OCI-LY7 (cell line): ENCODE measurements around the gene XPO1. TPM values are rescaled to one million over a fixed set of nuclear protein-coding genes. Genes with fewer than 3 reads are reported as not detected.

ENCODE experiments used
- BruUV-seq: library from RNA; stranded (reverse); fragments of 400-500 nt; replicated peaks from 2 replicates; lab custom pipeline; 2021; lab: Mats Ljungman, UMichigan
- CTCF ChIA-PET: fragments of 300-600 bp; sonication (Branson Sonifier 250); formaldehyde crosslinking; loops from one replicate; lab custom pipeline; 2022; ENCODE audit warnings: antibody characterized with exemption; ENCODE audit not compliant: unreplicated experiment; lab: Charles Lee
- POLR2A ChIA-PET: fragments of 300-600 bp; sonication (Branson Sonifier 250); formaldehyde crosslinking; loops from one replicate; lab custom pipeline; 2022; ENCODE audit warnings: antibody characterized with exemption; lab: Charles Lee
- DNase-seq: peaks from one replicate; pipeline ENCODE4 v3.0.0-alpha.2; 2015; ENCODE audit warnings: low spot score
- H2AFZ ChIP-seq: fragments of 200-600 bp; sonication (generic), shearing (Covaris generic); 2 replicates; pipeline ENCODE4 v1.6.1; 2014; ENCODE audit warnings: mild to moderate bottlenecking, antibody characterized with exemption, low read length, moderate library complexity
- H3K27ac ChIP-seq: fragments of 200-600 bp; sonication (generic); 2 replicates; pipeline ENCODE4 v1.5.1; 2014; ENCODE audit warnings: mixed run types, low read depth, mild to moderate bottlenecking, moderate library complexity, low read length, inconsistent platforms; ENCODE audit not compliant: poor library complexity, severe bottlenecking
- H3K36me3 ChIP-seq: fragments of 200-600 bp; sonication (generic); 2 replicates; pipeline ENCODE4 v1.6.1; 2014; ENCODE audit warnings: mild to moderate bottlenecking, antibody characterized with exemption, low read length, moderate library complexity, mixed read lengths; ENCODE audit not compliant: insufficient read depth
- H3K4me1 ChIP-seq: fragments of 200-600 bp; sonication (generic); 2 replicates; pipeline ENCODE4 v1.5.1; 2014; ENCODE audit warnings: mild to moderate bottlenecking, low read length; ENCODE audit not compliant: insufficient read depth, poor library complexity, severe bottlenecking
- H3K4me2 ChIP-seq: fragments of 200-600 bp; sonication (generic); 2 replicates; pipeline ENCODE4 v1.6.1; 2014; ENCODE audit warnings: mild to moderate bottlenecking, low read length
- H3K4me3 ChIP-seq: fragments of 200-600 bp; sonication (generic); 2 replicates; pipeline ENCODE4 v1.5.1; 2014; ENCODE audit warnings: mild to moderate bottlenecking, low read depth, low read length; ENCODE audit not compliant: poor library complexity, severe bottlenecking
- H3K79me2 ChIP-seq: fragments of 200-600 bp; sonication (generic); 2 replicates; pipeline ENCODE4 v1.6.1; 2016; ENCODE audit warnings: low read depth, mild to moderate bottlenecking, low read length, moderate library complexity, mixed read lengths; ENCODE audit not compliant: insufficient read depth
- H3K9me2 ChIP-seq: fragments of 200-600 bp; sonication (generic); 2 replicates; pipeline ENCODE4 v1.6.1; 2016; ENCODE audit warnings: mild to moderate bottlenecking, low read length, mixed read lengths; ENCODE audit not compliant: insufficient read depth
- H3K9me3 ChIP-seq: fragments of 200-600 bp; sonication (generic); 2 replicates; pipeline ENCODE4 v1.6.1; 2014; ENCODE audit warnings: mild to moderate bottlenecking, mixed run types, low read length, mixed read lengths
- H4K20me1 ChIP-seq: fragments of 200-600 bp; sonication (generic); 2 replicates; pipeline ENCODE4 v1.6.1; 2014; ENCODE audit warnings: mild to moderate bottlenecking, antibody characterized with exemption, low read length, moderate library complexity, mixed read lengths; ENCODE audit not compliant: insufficient read depth
- EZH2phosphoT487 ChIP-seq: fragments of 200-600 bp; sonication (generic); IDR thresholded peaks from 2 replicates; pipeline ENCODE4 v1.6.1; 2018; ENCODE audit warnings: low read depth, borderline replicate concordance, mild to moderate bottlenecking, mixed run types, antibody characterized with exemption, low read length, moderate library complexity, mixed read lengths
- intact Hi-C: fragments of 100-400 bp; cut with micrococcal nuclease; formaldehyde crosslinking; loops from one replicate; pipeline ENCODE4 v1.10.0; 2022; ENCODE audit not compliant: unreplicated experiment
- total RNA-seq, 2 experiments: library from RNA; depleted of rRNA in 1 of 2; stranded (reverse); fragments of >200 nt in 1 of 2; shearing (Covaris generic) in 1 of 2; gene quantifications; 2 replicates each; pipeline ENCODE4 v1.2.3, GENCODE V29; 2014 to 2022
- TF ChIP-seq, protein P1 (sequence below): fragments of 200-600 bp; sonication (generic); conservative IDR thresholded peaks from 2 replicates; pipeline ENCODE4 v1.5.1; 2014; ENCODE audit warnings: mild to moderate bottlenecking, antibody characterized with exemption, low read length, moderate library complexity, mixed read lengths

XPO1 gene
- total RNA-seq, 2 experiments from 2014 or later, result 177 to 287 TPM

DNA sequence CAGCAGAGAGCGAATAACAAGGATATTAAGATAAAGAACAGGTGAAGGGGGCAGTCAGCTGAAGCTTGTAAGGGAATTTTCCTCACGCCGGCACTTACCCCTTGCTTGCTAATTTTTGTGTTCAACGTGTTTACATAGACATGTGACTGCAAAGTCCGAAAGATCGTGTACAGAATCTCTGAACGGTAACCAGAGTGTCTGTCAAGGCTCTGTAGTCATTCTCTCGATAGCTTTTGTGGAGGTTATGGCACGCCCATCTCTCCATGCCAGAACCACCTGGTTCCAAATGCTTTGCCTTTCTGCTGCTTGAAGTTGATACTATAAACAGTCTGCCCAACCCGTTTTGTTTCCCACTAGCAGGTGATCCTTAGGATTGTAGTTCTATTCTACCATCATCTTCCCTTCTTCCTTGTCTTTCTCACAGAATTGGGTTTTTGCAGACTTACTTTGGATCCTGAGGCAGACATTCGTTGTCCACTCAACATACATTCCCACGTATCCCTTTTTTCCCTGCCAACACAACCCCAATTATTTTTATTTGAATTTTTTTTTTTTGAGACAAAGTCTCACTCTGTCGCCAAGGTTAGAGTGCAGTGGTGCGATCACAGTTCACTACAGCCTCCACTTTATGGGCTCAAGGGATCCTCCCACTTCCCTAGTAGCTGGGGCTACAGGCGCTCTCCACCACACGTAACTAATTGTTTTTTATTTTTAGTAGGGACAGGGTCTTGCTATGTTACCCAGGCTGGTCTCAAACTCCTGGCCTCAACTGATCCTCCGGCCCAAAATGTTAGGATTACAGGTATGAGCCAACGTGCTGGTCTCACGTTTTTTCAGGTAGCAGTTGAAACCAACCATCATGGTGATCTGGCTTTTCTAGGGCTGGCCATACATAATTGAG is 66.0 kb downstream of the XPO1 start:
- DNase-seq, result peak; percentile 59
- TSS peak; percentile 81 for BruUV-seq

GRCh38 chr2:61470965-61471904 is 66.9 kb downstream of the XPO1 start, which contains the start of gene USP34:
Gene USP34 (minus strand): TSS chr2:61471087. CDS start chr2:61470692, 395 bp downstream.
- Histone ChIP-seq H3K79me2 (peaks cover 53% of the 10 kb centered on the region), H3K4me3 (peak within 1 kb of the TSS; percentile 91)
- CTCF ChIA-PET, result no interaction called here

More for the DNA sequence above, 66.0 kb downstream of the XPO1 start:
- intact Hi-C loops, result loop anchor here (1.0 to 2.0 kb wide), 3 partner anchors 29 to 67 kb away; partner anchors contain the start of gene XPO1
- ChIA-PET POLR2A (interaction anchor here (0.6 to 2.6 kb wide), 2 partner anchors 11 to 62 kb away, joined by 3 to 10 read pairs; no protein-coding TSS in a partner anchor), CTCF (no interaction called here)
- H2AFZ ChIP-seq, result peak overlapping the region; percentile 32; the same call in 1 of the 2 replicates
- peaks cover 23% of the 10 kb centered on the region for H3K4me1 ChIP-seq
- peak overlapping the region; percentile 91 for H3K4me2 ChIP-seq
- no peaks in the 10 kb centered on the region for H3K9me3 ChIP-seq
- H3K9me2 ChIP-seq, result no peaks in the 10 kb centered on the region
- H3K27ac ChIP-seq, result peak overlapping the region; percentile 90
- peaks cover 66% of the 10 kb centered on the region for H3K36me3 ChIP-seq
- H3K79me2 ChIP-seq, result peaks cover 44% of the 10 kb centered on the region
- no peaks in the 10 kb centered on the region for H4K20me1 ChIP-seq
- H3K4me3 ChIP-seq, result peak overlapping the region; percentile 91
- TF ChIP-seq, protein P1, sequence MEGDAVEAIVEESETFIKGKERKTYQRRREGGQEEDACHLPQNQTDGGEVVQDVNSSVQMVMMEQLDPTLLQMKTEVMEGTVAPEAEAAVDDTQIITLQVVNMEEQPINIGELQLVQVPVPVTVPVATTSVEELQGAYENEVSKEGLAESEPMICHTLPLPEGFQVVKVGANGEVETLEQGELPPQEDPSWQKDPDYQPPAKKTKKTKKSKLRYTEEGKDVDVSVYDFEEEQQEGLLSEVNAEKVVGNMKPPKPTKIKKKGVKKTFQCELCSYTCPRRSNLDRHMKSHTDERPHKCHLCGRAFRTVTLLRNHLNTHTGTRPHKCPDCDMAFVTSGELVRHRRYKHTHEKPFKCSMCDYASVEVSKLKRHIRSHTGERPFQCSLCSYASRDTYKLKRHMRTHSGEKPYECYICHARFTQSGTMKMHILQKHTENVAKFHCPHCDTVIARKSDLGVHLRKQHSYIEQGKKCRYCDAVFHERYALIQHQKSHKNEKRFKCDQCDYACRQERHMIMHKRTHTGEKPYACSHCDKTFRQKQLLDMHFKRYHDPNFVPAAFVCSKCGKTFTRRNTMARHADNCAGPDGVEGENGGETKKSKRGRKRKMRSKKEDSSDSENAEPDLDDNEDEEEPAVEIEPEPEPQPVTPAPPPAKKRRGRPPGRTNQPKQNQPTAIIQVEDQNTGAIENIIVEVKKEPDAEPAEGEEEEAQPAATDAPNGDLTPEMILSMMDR, result no peak
- TF ChIP-seq EZH2phosphoT487, result no peak

More at GRCh38 chr2:61470965-61471904, 66.9 kb downstream of the XPO1 start, which contains the start of gene USP34:
- TF ChIP-seq, protein P1, result no peak
- TF ChIP-seq EZH2phosphoT487, result no peak
- Histone ChIP-seq H3K4me1 (peaks cover 32% of the 10 kb centered on the region), H3K9me3 (no peaks in the 10 kb centered on the region), H3K4me2 (peak within 1 kb of the TSS; percentile 99), H2AFZ (peak within 1 kb of the TSS; percentile 32; the same call in 1 of the 2 replicates), H3K36me3 (peaks cover 63% of the 10 kb centered on the region), H4K20me1 (no peaks in the 10 kb centered on the region), H3K9me2 (no peaks in the 10 kb centered on the region), H3K27ac (peak within 1 kb of the TSS; percentile 90)
- POLR2A ChIA-PET, result interaction anchor here (0.6 to 2.6 kb wide), 2 partner anchors 10 to 63 kb away, joined by 3 to 10 read pairs; no protein-coding TSS in a partner anchor
- intact Hi-C loops, result loop anchor here (1.0 to 2.0 kb wide), 3 partner anchors 28 to 68 kb away; partner anchors contain the start of gene XPO1
- DNase-seq, result peak; percentile 92
- BruUV-seq, result no TSS peak
